T-cell (primary cell): ENCODE data around the gene TECPR2. TPM values are rescaled to one million over a fixed set of nuclear protein-coding genes. Genes with fewer than 3 reads are reported as not detected.

Experiments used
- ATAC-seq, 4 experiments: fragments of 200-7000 bp in 3 of 4; fragments of 150-1000 bp in 1 of 4; cut with Tn5 transposase; replicated peaks in 1 of 4; 1 replicate in 3 of 4; 2 replicates in 1 of 4; pipeline ENCODE4 v1.10.0; 2021; ENCODE audit warnings: moderate library complexity in 3 of 4, mild to moderate bottlenecking in 2 of 4, moderate number of reproducible peaks in 1 of 4
- CTCF ChIA-PET, 2 donors: fragments of 300-600 bp; sonication (Branson Sonifier 250); formaldehyde crosslinking; loops; one replicate each; lab custom pipeline; 2022; ENCODE audit warnings: antibody characterized with exemption in 2 of 2; lab: Charles Lee
- POLR2A ChIA-PET, 2 donors: fragments of 300-600 bp; sonication (Branson Sonifier 250); formaldehyde crosslinking; loops; one replicate each; lab custom pipeline; 2022; ENCODE audit warnings: antibody characterized with exemption in 2 of 2; lab: Charles Lee
- DNase-seq, 35 experiments: peaks; one replicate each; pipeline versions ENCODE4 v3.0.0 to v3.0.0-alpha.2; 2013 to 2023
- H3K27ac ChIP-seq: one replicate; pipeline ENCODE4 v1.5.1; 2013; ENCODE audit warnings: low read length
- H3K27me3 ChIP-seq, 2 experiments: replicated peaks in 1 of 2; 1 replicate in 1 of 2; 2 replicates in 1 of 2; pipeline versions ENCODE4 v1.6.1 to v1.7.0; 2013; ENCODE audit warnings: low read length in 1 of 2, mixed read lengths in 1 of 2; ENCODE audit not compliant: control insufficient read depth in 2 of 2, insufficient read depth in 2 of 2; ENCODE audit errors: extremely low read depth in 1 of 2
- H3K36me3 ChIP-seq, 2 donors: 1 replicate in 1 of 2; 2 replicates in 1 of 2; pipeline versions ENCODE4 v1.6.1 to v1.7.0; 2013; ENCODE audit warnings: low read length in 1 of 2; ENCODE audit not compliant: control insufficient read depth in 2 of 2, insufficient read depth in 1 of 2; ENCODE audit errors: extremely low read depth in 1 of 2
- H3K4me1 ChIP-seq, 2 experiments: 1 replicate in 1 of 2; 2 replicates in 1 of 2; pipeline versions ENCODE4 v1.6.1 to v1.7.0; 2013; ENCODE audit warnings: low read length in 2 of 2, mixed read lengths in 1 of 2; ENCODE audit not compliant: insufficient read depth in 2 of 2, control insufficient read depth in 1 of 2; ENCODE audit errors: extremely low read depth in 1 of 2
- H3K4me3 ChIP-seq, 2 donors: 1 replicate in 1 of 2; 2 replicates in 1 of 2; pipeline versions ENCODE4 v1.5.1 to v1.7.0; 2013; ENCODE audit warnings: mild to moderate bottlenecking in 2 of 2, low read length in 1 of 2, moderate library complexity in 1 of 2; ENCODE audit not compliant: control insufficient read depth in 1 of 2; ENCODE audit errors: extremely low read depth in 1 of 2
- H3K9me3 ChIP-seq: 2 replicates; pipeline ENCODE4 v1.7.0; 2013
- H3K27ac Mint-ChIP-seq, 2 donors: one replicate each; pipeline ENCODE4 v1.8.0; 2020 to 2021; ENCODE audit warnings: mild to moderate bottlenecking in 2 of 2, mixed read lengths in 2 of 2
- H3K27me3 Mint-ChIP-seq, 2 donors: one replicate each; pipeline ENCODE4 v1.8.0; 2021 to 2022; ENCODE audit warnings: mixed read lengths in 2 of 2
- H3K36me3 Mint-ChIP-seq: one replicate; pipeline ENCODE4 v1.8.0; 2021; ENCODE audit warnings: mixed read lengths
- H3K4me1 Mint-ChIP-seq, 3 donors: one replicate each; pipeline ENCODE4 v1.8.0; 2020 to 2022; ENCODE audit warnings: mixed read lengths in 3 of 3, mild to moderate bottlenecking in 1 of 3
- H3K4me3 Mint-ChIP-seq, 3 donors: one replicate each; pipeline ENCODE4 v1.8.0; 2020 to 2022; ENCODE audit warnings: mild to moderate bottlenecking in 3 of 3, mixed read lengths in 3 of 3, moderate library complexity in 3 of 3
- H3K9me3 Mint-ChIP-seq, 3 donors: one replicate each; pipeline ENCODE4 v1.8.0; 2020 to 2022; ENCODE audit warnings: mixed read lengths in 3 of 3
- WGBS: methylation state at CpG from one replicate; pipeline ENCODE4 v1.1.5; 2013; ENCODE audit warnings: missing lambda C conversion rate; ENCODE audit not compliant: insufficient coverage; 5-methylcytosine and 5-hydroxymethylcytosine counted together
- total RNA-seq, 35 experiments: library from RNA in 6 of 35; stranded (reverse) in 6 of 35; fragments of 120-200 nt in 1 of 35; gene quantifications; one replicate each; pipeline versions ENCODE4 v1.2.1 to v1.2.4 and lab custom pipeline; 2013 to 2026

Gene TECPR2
- total RNA-seq, 5 donors from 2014 or later (not counting 1 experiment from before 2014, with no cell fraction given): 8.6 to 16.5 (median 10.8) TPM

GRCh38 chr14:102442241-102443211 is 79.8 kb downstream of the TECPR2 start:
- peaks cover 9 to 41% of the 10 kb centered on the region in 2 donors for H3K36me3 ChIP-seq
- peaks cover 0 to 6% of the 10 kb centered on the region in 2 experiments for H3K4me1 ChIP-seq
- no peak for DNase-seq
- 95% methylated on average over 15 of the region's 15 CpGs for WGBS
- H3K27me3 ChIP-seq: no peaks in the 10 kb centered on the region
- no peak overlapping the region for H3K4me3 ChIP-seq
- POLR2A ChIA-PET: no interaction called here
- ATAC-seq: no peak
- Mint-ChIP-seq H3K4me3 (no peak overlapping the region), H3K9me3 (no peaks in the 10 kb centered on the region), H3K4me1 (peaks cover 0 to 6% (median 3%) of the 10 kb centered on the region in 3 donors), H3K36me3 (peaks cover 53% of the 10 kb centered on the region), H3K27ac (no peak overlapping the region), H3K27me3 (no peaks in the 10 kb centered on the region)
- H3K9me3 ChIP-seq: no peaks in the 10 kb centered on the region
- CTCF ChIA-PET: interaction anchor here in 1 of 2 donors (0.7 kb wide), 1 partner anchor 239 kb away, joined by 4 read pairs; no protein-coding TSS in a partner anchor
- H3K27ac ChIP-seq: no peak overlapping the region

GRCh38 chr14:102445066-102445465 is 82.3 kb downstream of the TECPR2 start:
- DNase-seq (no peak), ATAC-seq (no peak)
- Mint-ChIP-seq H3K27ac (no peak overlapping the region), H3K27me3 (no peaks in the 10 kb centered on the region), H3K4me1 (no peaks in the 10 kb centered on the region), H3K4me3 (no peak overlapping the region), H3K9me3 (no peaks in the 10 kb centered on the region), H3K36me3 (peaks cover 53% of the 10 kb centered on the region)
- CTCF ChIA-PET: no interaction called here
- H3K4me3 ChIP-seq: no peak overlapping the region
- no peaks in the 10 kb centered on the region for H3K9me3 ChIP-seq
- WGBS: 93% methylated on average over 6 of the region's 7 CpGs
- H3K4me1 ChIP-seq: no peaks in the 10 kb centered on the region
- no peak overlapping the region for H3K27ac ChIP-seq
- peaks cover 9 to 52% of the 10 kb centered on the region in 2 donors for H3K36me3 ChIP-seq
- POLR2A ChIA-PET: no interaction called here
- H3K27me3 ChIP-seq: no peaks in the 10 kb centered on the region

GRCh38 chr14:102445641-102446040 is 82.9 kb downstream of the TECPR2 start:
- Histone ChIP-seq H3K27me3 (no peaks in the 10 kb centered on the region), H3K27ac (no peak overlapping the region), H3K4me3 (no peak overlapping the region), H3K4me1 (no peaks in the 10 kb centered on the region), H3K36me3 (peaks cover 14 to 55% of the 10 kb centered on the region in 2 donors), H3K9me3 (no peaks in the 10 kb centered on the region)
- no peak for DNase-seq
- WGBS: 94% methylated on average over 9 of the region's 15 CpGs
- no peak overlapping the region for H3K27ac Mint-ChIP-seq
- no peak overlapping the region for H3K4me3 Mint-ChIP-seq
- CTCF ChIA-PET: no interaction called here
- H3K9me3 Mint-ChIP-seq: no peaks in the 10 kb centered on the region
- no peaks in the 10 kb centered on the region for H3K4me1 Mint-ChIP-seq
- H3K36me3 Mint-ChIP-seq: peaks cover 56% of the 10 kb centered on the region
- no peaks in the 10 kb centered on the region for H3K27me3 Mint-ChIP-seq
- POLR2A ChIA-PET: no interaction called here
- ATAC-seq: no peak

GRCh38 chr14:102450206-102451063 is 87.7 kb downstream of the TECPR2 start:
- no peak for ATAC-seq
- Histone ChIP-seq H3K27me3 (no peaks in the 10 kb centered on the region), H3K4me3 (no peak overlapping the region), H3K9me3 (no peaks in the 10 kb centered on the region), H3K27ac (no peak overlapping the region), H3K4me1 (no peaks in the 10 kb centered on the region), H3K36me3 (peaks cover 22 to 41% of the 10 kb centered on the region in 2 donors)
- no peak for DNase-seq
- no peak overlapping the region for H3K4me3 Mint-ChIP-seq
- H3K4me1 Mint-ChIP-seq: no peaks in the 10 kb centered on the region
- H3K36me3 Mint-ChIP-seq: peaks cover 41% of the 10 kb centered on the region
- no peaks in the 10 kb centered on the region for H3K9me3 Mint-ChIP-seq
- H3K27ac Mint-ChIP-seq: no peak overlapping the region
- POLR2A ChIA-PET: no interaction called here
- H3K27me3 Mint-ChIP-seq: no peaks in the 10 kb centered on the region
- WGBS: 91% methylated on average over 11 of the region's 17 CpGs
- CTCF ChIA-PET: interaction anchor here in 1 of 2 donors (0.6 kb wide), 1 partner anchor 330 kb away, joined by 4 read pairs; no protein-coding TSS in a partner anchor

- ATAC-seq (no peak), DNase-seq (no peak)
- Mint-ChIP-seq H3K4me1 (no peaks in the 10 kb centered on the region), H3K4me3 (no peak overlapping the region), H3K27ac (no peak overlapping the region), H3K9me3 (no peaks in the 10 kb centered on the region), H3K36me3 (peaks cover 36% of the 10 kb centered on the region), H3K27me3 (no peaks in the 10 kb centered on the region)
- peaks cover 22 to 35% of the 10 kb centered on the region in 2 donors for H3K36me3 ChIP-seq
- no peak overlapping the region for H3K27ac ChIP-seq
- ChIA-PET CTCF (no interaction called here), POLR2A (no interaction called here)
- no peak overlapping the region for H3K4me3 ChIP-seq
- no peaks in the 10 kb centered on the region for H3K27me3 ChIP-seq
- H3K4me1 ChIP-seq: no peaks in the 10 kb centered on the region
- H3K9me3 ChIP-seq: no peaks in the 10 kb centered on the region
- 94% methylated on average over 4 of the region's 10 CpGs for WGBS
Observed at GRCh38 chr14:102451064-102451352, 88.3 kb downstream of the TECPR2 start.

GRCh38 chr14:102452302-102452701 is 89.6 kb downstream of the TECPR2 start:
- CTCF ChIA-PET: no interaction called here

More at GRCh38 chr14:102452302-102452701, 89.6 kb downstream of the TECPR2 start:
- Histone ChIP-seq H3K27me3 (no peaks in the 10 kb centered on the region), H3K4me3 (no peak overlapping the region), H3K27ac (no peak overlapping the region), H3K4me1 (no peaks in the 10 kb centered on the region), H3K9me3 (no peaks in the 10 kb centered on the region), H3K36me3 (peaks cover 19 to 32% of the 10 kb centered on the region in 2 donors)
- ATAC-seq (no peak), DNase-seq (no peak)
- no peaks in the 10 kb centered on the region for H3K27me3 Mint-ChIP-seq
- no peaks in the 10 kb centered on the region for H3K9me3 Mint-ChIP-seq
- peaks cover 26% of the 10 kb centered on the region for H3K36me3 Mint-ChIP-seq
- POLR2A ChIA-PET: no interaction called here
- no peaks in the 10 kb centered on the region for H3K4me1 Mint-ChIP-seq
- H3K4me3 Mint-ChIP-seq: no peak overlapping the region
- WGBS: 95% methylated on average over 10 of the region's 24 CpGs
- H3K27ac Mint-ChIP-seq: no peak overlapping the region
